K562 (cell line): ENCODE measurements around the gene USP32. TPM values are rescaled to one million over a fixed set of nuclear protein-coding genes. Genes with fewer than 3 reads are reported as not detected.

Experiments used
- ATF7 ChIP-seq: fragments of 450-650 bp; IDR thresholded peaks from 2 replicates; pipeline ENCODE4 v1.7.1; 2014; ENCODE audit warnings: mild to moderate bottlenecking, moderate library complexity
- BDP1 ChIP-seq: IDR thresholded peaks from 3 replicates; pipeline ENCODE4 v1.6.1; 2011; ENCODE audit not compliant: insufficient read length, insufficient read depth
- CAMTA2 ChIP-seq: fragments of 250-450 bp; sonication (Bioruptor Pico); conservative IDR thresholded peaks from 2 replicates; pipeline ENCODE4 v1.5.1; 2022
- CHCHD3 ChIP-seq: fragments of 250-450 bp; sonication (Bioruptor Pico); IDR thresholded peaks from 2 replicates; pipeline ENCODE4 v2.1.2; 2022; ENCODE audit warnings: mild to moderate bottlenecking
- CTBP1 ChIP-seq: fragments of 450-650 bp; IDR thresholded peaks from 2 replicates; pipeline ENCODE4 v1.6.1; 2016; ENCODE audit warnings: borderline replicate concordance
- DACH1 ChIP-seq: fragments of 450-650 bp; IDR thresholded peaks from 2 replicates; pipeline ENCODE4 v1.6.1; 2018; ENCODE audit not compliant: partially characterized antibody
- EGR1 ChIP-seq: fragments of 450-650 bp; conservative IDR thresholded peaks from 2 replicates; pipeline ENCODE4 v1.6.1; 2017; ENCODE audit warnings: mild to moderate bottlenecking
- ELF4 ChIP-seq: fragments of 450-650 bp; formaldehyde crosslinking; IDR thresholded peaks from 2 replicates; pipeline ENCODE4 v1.4.0; 2022; ENCODE audit warnings: missing genetic modification characterization
- ETV1 ChIP-seq: fragments of 450-650 bp; conservative IDR thresholded peaks from 2 replicates; pipeline ENCODE4 v1.6.1; 2016; ENCODE audit warnings: missing genetic modification characterization, control low read depth, low read depth, missing compliant biosample characterization
- FOXA1 ChIP-seq: fragments of 450-650 bp; IDR thresholded peaks from 2 replicates; pipeline ENCODE4 v1.6.1; 2016; ENCODE audit warnings: mild to moderate bottlenecking, borderline replicate concordance
- MECOM ChIP-seq: fragments of 250-450 bp; sonication (Bioruptor Pico); IDR thresholded peaks from 2 replicates; pipeline ENCODE4 v1.8.0; 2022; ENCODE audit warnings: inconsistent platforms
- PCBP1 ChIP-seq: fragments of 200-400 bp; formaldehyde crosslinking; IDR thresholded peaks from 2 replicates; pipeline ENCODE4 v1.6.1; 2018; ENCODE audit warnings: mild to moderate bottlenecking, low read depth, low read length; ENCODE audit not compliant: poor library complexity, severe bottlenecking
- PHB ChIP-seq: fragments of 250-450 bp; sonication (Bioruptor Pico); IDR thresholded peaks from 2 replicates; pipeline ENCODE4 v1.5.0; 2021
- POU5F1 ChIP-seq: fragments of 150-350 bp; IDR thresholded peaks from 2 replicates; pipeline ENCODE4 v1.6.1; 2014; ENCODE audit warnings: borderline replicate concordance, low read length, low read depth, mild to moderate bottlenecking; ENCODE audit not compliant: partially characterized antibody
- SMARCA4 ChIP-seq: fragments of 450-650 bp; IDR thresholded peaks from 2 replicates; pipeline ENCODE4 v1.6.1; 2016
- SP2 ChIP-seq: IDR thresholded peaks from 2 replicates; pipeline ENCODE4 v1.6.1; 2011; ENCODE audit warnings: mild to moderate bottlenecking, low read depth, low read length, moderate library complexity; ENCODE audit not compliant: poor library complexity, severe bottlenecking; ENCODE audit errors: extremely low read depth
- TARDBP ChIP-seq: fragments of 450-650 bp; IDR thresholded peaks from 2 replicates; pipeline ENCODE4 v1.6.1; 2016
- TCF7L2 ChIP-seq: fragments of 150-350 bp; IDR thresholded peaks from 2 replicates; pipeline ENCODE4 v1.6.1; 2016; ENCODE audit warnings: low read depth, mild to moderate bottlenecking, low read length, moderate library complexity
- TEAD1 ChIP-seq, 2 experiments: fragments of 450-650 bp in 1 of 2; sonication (generic) in 1 of 2; formaldehyde crosslinking; IDR thresholded peaks; 2 replicates each; pipeline versions ENCODE4 v1.4.0 to v1.8.0; 2020 to 2022; ENCODE audit warnings: mild to moderate bottlenecking in 2 of 2, missing genetic modification reagents in 1 of 2
- ZNF133 ChIP-seq: fragments of 250-450 bp; sonication (Bioruptor Pico); IDR thresholded peaks from 2 replicates; pipeline ENCODE4 v1.4.0; 2020; ENCODE audit warnings: mild to moderate bottlenecking
- ZNF644 ChIP-seq: fragments of 200-800 bp; sonication (Bioruptor generic); IDR thresholded peaks from 2 replicates; pipeline ENCODE4 v1.6.1; 2016; ENCODE audit warnings: low read depth, missing genetic modification characterization, missing compliant biosample characterization
- ZNF764 ChIP-seq: fragments of 250-450 bp; sonication (Bioruptor Pico); IDR thresholded peaks from 2 replicates; pipeline ENCODE4 v1.4.0; 2020; ENCODE audit warnings: low read depth, mild to moderate bottlenecking, moderate library complexity
- polyA plus RNA-seq, 8 experiments: library from polyadenylated mRNA; depleted of rRNA in 4 of 8; stranded (reverse) in 5 of 8; unstranded in 3 of 8; fragments of >200 nt; fragmentation: Nextera tagmentation in 2 of 8; fragmentation: Illumina TruSeq in 1 of 8; extraction: Ambion mirVana in 2 of 8; extraction: Trizol in 1 of 8; gene quantifications; 2 replicates each; pipeline versions ENCODE4 v1.2.1 to v1.2.3, GENCODE V29; 2011 to 2014; ENCODE audit warnings: inconsistent platforms in 1 of 8, missing spikeins in 1 of 8
- total RNA-seq, 7 experiments: library from RNA; depleted of rRNA in 6 of 7; stranded (reverse); fragments of >200 nt in 6 of 7; fragmentation: Illumina TruSeq in 2 of 7; extraction: Trizol in 2 of 7; gene quantifications; 2 replicates each; pipeline versions ENCODE4 v1.2.1 to v1.2.3, GENCODE V29; 2011 to 2021; ENCODE audit warnings: low replicate concordance in 1 of 7
- TF ChIP-seq, protein P1 (sequence below): fragments of 250-450 bp; sonication (Bioruptor Pico); IDR thresholded peaks from 2 replicates; pipeline ENCODE4 v1.9.0; 2021; ENCODE audit warnings: mild to moderate bottlenecking, inconsistent platforms
- TF ChIP-seq, protein P2 (sequence below): IDR thresholded peaks from 2 replicates; pipeline ENCODE4 v1.6.1; 2011; ENCODE audit not compliant: insufficient read length; ENCODE audit errors: extremely low read depth
- TF ChIP-seq, protein P3 (sequence below): sonication (generic); formaldehyde crosslinking; IDR thresholded peaks from 2 replicates; pipeline ENCODE4 v1.8.0; 2022; ENCODE audit warnings: missing genetic modification reagents, mild to moderate bottlenecking, borderline replicate concordance
- TF ChIP-seq, protein P4 (sequence below): fragments of 450-650 bp; formaldehyde crosslinking; IDR thresholded peaks from 2 replicates; pipeline ENCODE4 v1.4.0; 2020; ENCODE audit warnings: mild to moderate bottlenecking

USP32 gene
- total and polyA plus RNA-seq, 9 of the 15 experiments (the other 6 are each of a cell fraction or from before 2014, with no cell fraction given), result 18.0 to 69.3 (median 47.1) TPM

DNA sequence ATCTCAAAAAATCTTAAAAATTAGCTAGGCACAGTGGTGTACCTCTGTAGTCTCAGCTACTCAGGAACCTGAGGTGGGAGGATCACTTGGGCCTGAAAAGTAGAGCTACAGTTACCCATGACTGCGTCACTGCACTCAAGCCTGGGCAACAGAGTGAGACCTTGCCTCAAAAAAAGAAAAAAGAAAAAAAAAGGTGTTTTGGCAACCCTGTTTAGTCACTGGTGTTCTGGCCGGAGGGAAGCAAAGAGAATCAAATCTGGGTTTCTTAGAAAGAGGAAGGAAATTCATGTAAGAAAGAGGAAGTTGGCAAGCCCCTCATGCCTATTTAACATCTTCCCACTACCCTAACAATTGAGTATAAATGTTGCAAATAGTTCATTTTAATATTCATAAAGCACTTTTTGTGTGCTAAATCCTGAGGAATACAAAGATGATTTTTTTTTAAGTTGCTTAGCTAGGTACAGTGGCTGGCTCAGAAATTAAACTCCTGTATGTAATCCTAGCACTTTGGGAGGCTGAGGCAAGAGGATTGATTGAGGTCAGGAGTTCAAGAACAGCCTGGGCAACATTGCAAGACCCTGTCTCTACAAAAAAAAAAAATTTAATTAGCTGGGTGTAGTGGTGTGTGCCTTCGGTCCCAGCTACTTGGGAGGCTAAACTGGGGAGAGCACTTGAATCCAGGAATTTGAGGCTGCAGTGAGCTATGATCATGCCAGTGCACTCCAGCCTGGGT, 6.5 kb upstream of the USP32 start (continued):
- TF ChIP-seq SP2 (no peak), ZNF133 (CRISPR knock-in tag) (no peak), ETV1 (tag) (no peak), TCF7L2 (no peak), ZNF764 (no peak), FOXA1 (no peak), CAMTA2 (CRISPR knock-in tag) (no peak), TEAD1 (CRISPR knock-in tag; IDR thresholded peaks at IDR 0.05) (no peak), PCBP1 (no peak), PHB (CRISPR knock-in tag) (no peak), ZNF644 (tag) (no peak), EGR1 (no peak), SMARCA4 (peak; percentile 67), MECOM (CRISPR knock-in tag) (no peak), CHCHD3 (no peak), BDP1 (no peak), ATF7 (no peak), CTBP1 (no peak), TARDBP (no peak), ELF4 (no peak), DACH1 (no peak), POU5F1 (no peak)
- TF ChIP-seq, protein P1, sequence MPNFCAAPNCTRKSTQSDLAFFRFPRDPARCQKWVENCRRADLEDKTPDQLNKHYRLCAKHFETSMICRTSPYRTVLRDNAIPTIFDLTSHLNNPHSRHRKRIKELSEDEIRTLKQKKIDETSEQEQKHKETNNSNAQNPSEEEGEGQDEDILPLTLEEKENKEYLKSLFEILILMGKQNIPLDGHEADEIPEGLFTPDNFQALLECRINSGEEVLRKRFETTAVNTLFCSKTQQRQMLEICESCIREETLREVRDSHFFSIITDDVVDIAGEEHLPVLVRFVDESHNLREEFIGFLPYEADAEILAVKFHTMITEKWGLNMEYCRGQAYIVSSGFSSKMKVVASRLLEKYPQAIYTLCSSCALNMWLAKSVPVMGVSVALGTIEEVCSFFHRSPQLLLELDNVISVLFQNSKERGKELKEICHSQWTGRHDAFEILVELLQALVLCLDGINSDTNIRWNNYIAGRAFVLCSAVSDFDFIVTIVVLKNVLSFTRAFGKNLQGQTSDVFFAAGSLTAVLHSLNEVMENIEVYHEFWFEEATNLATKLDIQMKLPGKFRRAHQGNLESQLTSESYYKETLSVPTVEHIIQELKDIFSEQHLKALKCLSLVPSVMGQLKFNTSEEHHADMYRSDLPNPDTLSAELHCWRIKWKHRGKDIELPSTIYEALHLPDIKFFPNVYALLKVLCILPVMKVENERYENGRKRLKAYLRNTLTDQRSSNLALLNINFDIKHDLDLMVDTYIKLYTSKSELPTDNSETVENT (CRISPR knock-in tag), result no peak
- TF ChIP-seq, protein P2, sequence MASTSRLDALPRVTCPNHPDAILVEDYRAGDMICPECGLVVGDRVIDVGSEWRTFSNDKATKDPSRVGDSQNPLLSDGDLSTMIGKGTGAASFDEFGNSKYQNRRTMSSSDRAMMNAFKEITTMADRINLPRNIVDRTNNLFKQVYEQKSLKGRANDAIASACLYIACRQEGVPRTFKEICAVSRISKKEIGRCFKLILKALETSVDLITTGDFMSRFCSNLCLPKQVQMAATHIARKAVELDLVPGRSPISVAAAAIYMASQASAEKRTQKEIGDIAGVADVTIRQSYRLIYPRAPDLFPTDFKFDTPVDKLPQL, result no peak
- TF ChIP-seq, protein P3, sequence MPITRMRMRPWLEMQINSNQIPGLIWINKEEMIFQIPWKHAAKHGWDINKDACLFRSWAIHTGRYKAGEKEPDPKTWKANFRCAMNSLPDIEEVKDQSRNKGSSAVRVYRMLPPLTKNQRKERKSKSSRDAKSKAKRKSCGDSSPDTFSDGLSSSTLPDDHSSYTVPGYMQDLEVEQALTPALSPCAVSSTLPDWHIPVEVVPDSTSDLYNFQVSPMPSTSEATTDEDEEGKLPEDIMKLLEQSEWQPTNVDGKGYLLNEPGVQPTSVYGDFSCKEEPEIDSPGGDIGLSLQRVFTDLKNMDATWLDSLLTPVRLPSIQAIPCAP, result no peak
- TF ChIP-seq, protein P4, sequence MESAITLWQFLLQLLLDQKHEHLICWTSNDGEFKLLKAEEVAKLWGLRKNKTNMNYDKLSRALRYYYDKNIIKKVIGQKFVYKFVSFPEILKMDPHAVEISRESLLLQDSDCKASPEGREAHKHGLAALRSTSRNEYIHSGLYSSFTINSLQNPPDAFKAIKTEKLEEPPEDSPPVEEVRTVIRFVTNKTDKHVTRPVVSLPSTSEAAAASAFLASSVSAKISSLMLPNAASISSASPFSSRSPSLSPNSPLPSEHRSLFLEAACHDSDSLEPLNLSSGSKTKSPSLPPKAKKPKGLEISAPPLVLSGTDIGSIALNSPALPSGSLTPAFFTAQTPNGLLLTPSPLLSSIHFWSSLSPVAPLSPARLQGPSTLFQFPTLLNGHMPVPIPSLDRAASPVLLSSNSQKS (CRISPR knock-in tag), result no peak
